Tibial nerve (tissue), 4 donors: ENCODE data around the gene TSHZ2.

Experiments
- CTCF ChIP-seq, 5 experiments: fragments of 200-600 bp in 3 of 5; fragments of 450-650 bp in 2 of 5; sonication (generic) in 3 of 5; IDR thresholded peaks; one replicate each; pipeline ENCODE4 v1.5.1; 2016 to 2019; ENCODE audit warnings: antibody characterized with exemption in 5 of 5, mild to moderate bottlenecking in 3 of 5, moderate library complexity in 2 of 5
- EP300 ChIP-seq, 2 donors: sonication (generic); formaldehyde crosslinking; IDR thresholded peaks; one replicate each; pipeline ENCODE4 v1.6.1; 2017; ENCODE audit warnings: antibody characterized with exemption in 2 of 2, mild to moderate bottlenecking in 1 of 2
- POLR2A ChIP-seq, 2 donors: fragments of 450-650 bp; IDR thresholded peaks; one replicate each; pipeline ENCODE4 v1.6.1; 2017; ENCODE audit warnings: antibody characterized with exemption in 2 of 2, mild to moderate bottlenecking in 2 of 2, moderate library complexity in 2 of 2

- TF ChIP-seq POLR2A (IDR thresholded peaks at IDR 0.05), result no peak
- no peak for TF ChIP-seq CTCF (IDR thresholded peaks at IDR 0.05)
- TF ChIP-seq EP300 (IDR thresholded peaks at IDR 0.05), result no peak
These were observed 44.4 kb downstream of the TSHZ2 start for GRCh38 chr20:53016534-53017042.
